Memory B cell (primary cell): ENCODE measurements around the gene FLG2.
"Not testable (repeated sequence)": the region's sequence is repeated elsewhere in the genome, so short reads cannot be mapped to it uniquely, and the experiment has no call there.

ENCODE experiments used
- ATAC-seq: fragments of 150-1000 bp; cut with Tn5 transposase; 2 replicates; pipeline ENCODE4 v1.10.0; 2021; ENCODE audit warnings: low read depth, mild to moderate bottlenecking, moderate library complexity
- DNase-seq, 2 donors: peaks; one replicate each; pipeline ENCODE4 v3.0.0; 2022; ENCODE audit warnings: low spot score in 2 of 2
- H3K27ac Mint-ChIP-seq: one replicate; pipeline ENCODE4 v1.8.0; 2022; ENCODE audit warnings: mild to moderate bottlenecking, moderate library complexity, mixed read lengths
- H3K27me3 Mint-ChIP-seq: one replicate; pipeline ENCODE4 v1.8.0; 2022; ENCODE audit warnings: mixed read lengths
- H3K36me3 Mint-ChIP-seq: one replicate; pipeline ENCODE4 v1.8.0; 2022; ENCODE audit warnings: mild to moderate bottlenecking, mixed read lengths
- H3K4me1 Mint-ChIP-seq: one replicate; pipeline ENCODE4 v1.8.0; 2022; ENCODE audit warnings: mixed read lengths
- H3K4me3 Mint-ChIP-seq: one replicate; pipeline ENCODE4 v1.8.0; 2022; ENCODE audit warnings: mild to moderate bottlenecking, moderate library complexity, mixed read lengths
- H3K9me3 Mint-ChIP-seq: one replicate; pipeline ENCODE4 v1.8.0; 2022; ENCODE audit warnings: mixed read lengths

The FLG2 gene

DNA sequence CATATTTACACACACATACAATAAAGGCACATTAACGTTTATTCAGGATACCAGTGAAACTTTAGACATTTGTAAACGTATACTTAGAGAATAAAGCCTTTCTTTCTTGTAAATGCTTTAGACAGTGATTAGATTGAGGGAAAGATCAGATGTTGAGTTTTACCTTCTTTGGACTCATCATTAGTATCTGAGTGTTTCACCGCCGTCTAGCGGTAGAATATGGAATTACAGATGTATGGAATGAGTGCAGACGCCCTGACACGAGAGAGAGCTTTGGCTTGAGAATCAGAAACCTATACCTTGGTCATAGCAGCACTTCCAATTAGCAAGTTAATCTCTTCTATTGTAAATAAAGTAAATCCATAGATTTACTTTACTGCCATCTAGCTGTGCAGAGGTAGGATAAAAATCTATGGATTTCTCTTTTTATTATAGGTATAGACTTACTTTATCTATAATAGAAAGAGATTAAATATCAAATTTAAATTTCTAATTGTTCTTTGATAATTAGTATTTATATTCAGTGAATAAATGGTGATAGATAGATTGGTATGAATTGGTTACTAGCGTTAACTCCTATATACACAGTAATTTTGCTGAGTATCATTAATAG lies 12.6 kb downstream of the FLG2 start:
- peaks cover 3% of the 10 kb centered on the region for H3K4me1 Mint-ChIP-seq
- no peak overlapping the region for H3K27ac Mint-ChIP-seq
- DNase-seq = peak; percentile 44 to 50
- H3K27me3 Mint-ChIP-seq = peaks cover 10% of the 10 kb centered on the region
- no peaks in the 10 kb centered on the region for H3K36me3 Mint-ChIP-seq
- ATAC-seq = peak; percentile 58
- no peaks in the 10 kb centered on the region for H3K9me3 Mint-ChIP-seq
- H3K4me3 Mint-ChIP-seq = no peak overlapping the region

DNA sequence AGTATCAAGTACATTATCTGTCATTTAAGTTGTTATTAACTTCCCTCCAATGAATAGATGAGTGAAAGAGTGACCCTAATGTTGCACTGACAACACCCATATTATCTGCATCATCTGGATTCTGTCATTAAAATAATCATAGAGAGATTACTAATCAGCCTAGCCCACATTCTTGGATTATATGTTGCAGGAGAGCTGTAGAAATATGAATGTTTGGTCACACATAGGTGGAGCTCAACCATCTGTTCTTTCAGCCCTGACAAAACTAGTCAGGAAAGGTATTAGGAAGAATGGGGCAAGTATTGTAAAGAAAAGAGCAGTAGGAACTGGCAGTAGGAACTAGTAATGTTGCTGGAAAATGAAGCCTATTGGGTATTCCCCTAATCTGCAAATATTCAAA lies 15.4 kb downstream of the FLG2 start:
- no peak for ATAC-seq
- Mint-ChIP-seq H3K4me1 (peaks cover 3% of the 10 kb centered on the region), H3K27me3 (peaks cover 6% of the 10 kb centered on the region), H3K9me3 (no peaks in the 10 kb centered on the region), H3K36me3 (no peaks in the 10 kb centered on the region), H3K27ac (no peak overlapping the region), H3K4me3 (no peak overlapping the region)
- DNase-seq = no peak

DNA sequence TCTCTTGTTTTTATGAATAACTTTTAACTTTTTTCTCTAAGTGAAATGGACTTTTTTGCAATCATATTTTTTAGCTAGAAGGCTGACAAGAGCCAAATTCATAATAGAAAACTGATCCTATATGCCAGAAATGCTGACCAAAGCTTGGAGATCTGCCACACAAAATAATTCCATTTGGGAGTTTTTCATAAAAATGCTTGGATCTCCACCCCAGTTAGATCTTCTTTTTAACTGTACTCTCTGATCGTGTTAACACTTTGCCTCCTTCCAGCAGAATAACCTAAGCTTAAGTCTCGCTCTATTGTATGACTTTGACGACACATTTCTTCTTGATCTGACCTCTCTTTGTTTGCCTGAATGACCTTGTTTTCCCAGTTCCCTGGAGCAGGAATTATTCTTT lies 16.8 kb downstream of the FLG2 start:
- Mint-ChIP-seq H3K27me3 (peaks cover 6% of the 10 kb centered on the region), H3K4me1 (peaks cover 3% of the 10 kb centered on the region), H3K4me3 (no peak overlapping the region), H3K27ac (no peak overlapping the region), H3K9me3 (no peaks in the 10 kb centered on the region), H3K36me3 (no peaks in the 10 kb centered on the region)
- DNase-seq (no peak), ATAC-seq (no peak)

DNA sequence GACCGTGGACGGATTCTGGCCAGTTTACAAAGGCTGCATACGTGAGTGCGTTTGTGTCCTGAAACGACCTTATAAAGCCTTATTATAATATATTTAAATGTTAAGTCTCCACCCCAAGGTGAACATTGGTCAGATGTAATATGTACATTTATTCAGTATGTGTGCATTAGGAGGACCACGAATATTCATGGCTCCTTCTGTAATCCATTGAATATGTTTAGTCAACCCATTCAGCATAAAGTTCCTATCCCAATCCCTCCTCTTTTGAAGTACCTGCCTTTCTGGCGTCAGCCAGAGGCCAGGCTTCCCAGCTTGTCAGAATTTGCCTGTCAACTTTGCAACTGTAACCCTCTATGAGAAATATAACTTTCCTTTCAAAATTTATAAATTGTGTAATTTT lies 24.4 kb downstream of the FLG2 start:
- no peaks in the 10 kb centered on the region for H3K4me1 Mint-ChIP-seq
- H3K4me3 Mint-ChIP-seq = no peak overlapping the region
- H3K9me3 Mint-ChIP-seq = no peaks in the 10 kb centered on the region
- no peak overlapping the region for H3K27ac Mint-ChIP-seq
- no peaks in the 10 kb centered on the region for H3K36me3 Mint-ChIP-seq
- H3K27me3 Mint-ChIP-seq = peaks cover 1% of the 10 kb centered on the region
- ATAC-seq = no peak
- DNase-seq = no peak

DNA sequence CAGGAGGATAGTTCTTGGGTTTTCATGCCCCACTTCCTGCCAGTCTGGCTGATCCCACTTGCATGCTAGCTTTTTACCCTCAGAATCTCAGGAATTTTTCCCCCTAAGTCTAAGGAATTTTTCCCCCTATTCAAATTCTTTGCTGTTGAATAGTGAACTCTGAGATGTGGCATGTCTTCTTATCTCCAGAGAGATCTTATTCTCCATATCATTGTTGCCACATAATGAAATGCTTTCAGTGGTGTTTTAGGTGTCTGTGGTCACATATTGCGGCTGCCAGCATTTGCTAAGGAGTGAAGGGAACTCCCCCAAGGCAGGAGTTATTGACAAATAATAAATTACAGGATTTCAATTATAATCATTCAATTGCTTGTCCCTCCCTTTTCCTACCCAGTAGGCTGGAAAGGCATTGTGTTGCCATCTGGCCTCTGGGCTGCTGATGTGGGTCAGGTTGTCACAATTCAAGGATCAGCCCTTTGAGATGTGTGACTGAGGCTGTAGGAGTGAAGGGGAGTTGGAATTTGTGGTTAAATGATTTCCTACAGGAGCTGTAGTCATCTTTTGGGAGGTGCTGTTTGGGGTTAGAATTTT lies 30.9 kb downstream of the FLG2 start:
- Mint-ChIP-seq H3K27ac (no peak overlapping the region), H3K36me3 (no peaks in the 10 kb centered on the region), H3K27me3 (peaks cover 3% of the 10 kb centered on the region), H3K4me1 (no peaks in the 10 kb centered on the region), H3K9me3 (no peaks in the 10 kb centered on the region), H3K4me3 (no peak overlapping the region)
- no peak for ATAC-seq
- DNase-seq = no peak

DNA sequence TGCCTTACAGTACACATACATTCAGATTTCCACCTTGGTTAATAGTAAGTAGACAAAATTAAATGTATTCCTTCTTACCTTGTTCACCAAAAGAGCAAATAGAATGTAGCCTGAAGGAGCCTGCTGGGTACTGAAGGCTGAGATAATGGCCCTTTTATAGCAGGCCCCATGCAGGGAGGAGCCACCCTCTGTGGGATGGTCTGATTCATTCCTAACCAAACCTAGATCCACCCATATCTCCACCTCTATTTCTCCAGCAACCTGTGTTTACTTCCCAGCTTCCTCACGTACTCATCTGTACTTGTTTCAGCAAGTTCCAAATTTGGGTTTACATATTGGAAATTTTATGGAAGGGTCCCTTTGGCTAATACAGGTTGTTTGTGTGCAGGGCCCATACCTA lies 34.7 kb downstream of the FLG2 start, which contains the start of gene FLG:
Gene FLG, minus strand, starts transcription at position 129 of the 400 bp plus-strand sequence. CDS start 9,783 bp downstream, outside the sequence.
- no peak for DNase-seq
- ATAC-seq = no peak
- Mint-ChIP-seq H3K4me3 (no peak within 1 kb of the TSS), H3K4me1 (no peaks in the 10 kb centered on the region), H3K27me3 (peaks cover 5% of the 10 kb centered on the region), H3K36me3 (no peaks in the 10 kb centered on the region), H3K27ac (no peak within 1 kb of the TSS), H3K9me3 (no peaks in the 10 kb centered on the region)

DNA sequence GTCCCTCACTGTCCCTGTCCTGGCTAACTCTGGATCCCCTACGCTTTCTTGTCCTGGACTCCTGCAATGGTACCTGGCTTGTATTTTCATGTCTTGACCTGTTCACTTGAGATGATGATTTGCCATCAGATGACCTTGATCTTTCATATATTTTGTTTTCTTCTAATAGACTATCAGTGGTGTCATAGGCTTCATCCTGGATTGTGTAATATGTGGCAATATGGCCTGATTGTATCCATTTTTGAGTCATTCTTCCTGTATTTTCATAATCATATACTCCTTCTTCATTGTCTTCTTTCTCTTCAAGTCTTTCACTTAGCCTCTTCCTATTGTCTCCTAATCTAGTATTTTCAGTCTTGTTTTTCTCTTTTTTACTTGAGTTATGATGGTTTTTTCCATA lies 45.8 kb downstream of the FLG2 start:
- DNase-seq = no peak
- H3K9me3 Mint-ChIP-seq = no peaks in the 10 kb centered on the region
- no peak overlapping the region for H3K27ac Mint-ChIP-seq
- H3K4me3 Mint-ChIP-seq = no peak overlapping the region
- no peaks in the 10 kb centered on the region for H3K4me1 Mint-ChIP-seq
- ATAC-seq = no peak
- H3K36me3 Mint-ChIP-seq = no peaks in the 10 kb centered on the region
- peaks cover 7% of the 10 kb centered on the region for H3K27me3 Mint-ChIP-seq

DNA sequence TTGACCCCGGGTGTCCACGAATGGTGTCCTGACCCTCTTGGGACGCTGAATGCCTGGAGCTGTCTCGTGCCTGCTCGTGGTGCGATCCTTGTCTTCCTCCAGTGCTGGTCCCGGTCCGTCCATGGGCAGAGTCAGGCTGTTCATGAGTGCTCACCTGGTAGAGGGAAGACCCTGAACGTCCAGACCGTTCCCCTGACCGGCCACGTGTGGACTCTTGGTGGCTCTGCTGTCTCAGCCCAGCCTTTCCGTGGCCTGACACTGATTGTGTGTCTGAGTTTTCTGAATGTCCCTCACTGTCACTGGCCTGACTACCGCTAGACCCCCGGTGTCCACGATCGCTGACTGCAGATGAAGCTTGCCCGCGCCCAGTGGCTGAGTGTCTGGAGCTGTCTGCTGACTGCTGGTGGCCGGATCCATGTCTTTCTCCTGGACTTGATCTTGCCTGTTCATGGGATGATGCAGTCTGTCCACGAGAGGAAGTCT lies 46.4 kb downstream of the FLG2 start:
- H3K27ac Mint-ChIP-seq = no peak overlapping the region
- H3K9me3 Mint-ChIP-seq = no peaks in the 10 kb centered on the region
- peaks cover 7% of the 10 kb centered on the region for H3K27me3 Mint-ChIP-seq
- H3K4me3 Mint-ChIP-seq = no peak overlapping the region
- H3K36me3 Mint-ChIP-seq = no peaks in the 10 kb centered on the region
- no peak for DNase-seq
- no peaks in the 10 kb centered on the region for H3K4me1 Mint-ChIP-seq
- ATAC-seq = no peak

DNA sequence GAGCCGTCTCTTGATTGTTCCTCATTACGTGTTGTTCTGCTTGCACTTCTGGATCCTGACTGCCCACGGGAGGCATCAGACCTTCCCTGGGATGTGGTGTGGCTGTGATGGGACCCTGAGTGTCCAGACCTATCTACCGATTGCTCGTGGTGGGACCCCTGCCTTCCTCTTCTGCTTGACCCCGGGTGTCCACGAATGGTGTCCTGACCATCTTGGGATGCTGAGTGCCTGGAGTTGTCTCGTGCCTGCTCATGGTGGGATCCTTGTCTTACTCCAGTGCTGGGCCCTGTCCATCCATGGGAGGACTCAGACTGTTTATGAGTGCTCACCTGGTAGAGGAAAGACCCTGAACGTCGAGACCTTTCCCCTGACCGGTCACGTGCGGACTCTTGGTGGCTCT lies 47.6 kb downstream of the FLG2 start:
- ATAC-seq, H3K4me3 Mint-ChIP-seq, H3K27me3 Mint-ChIP-seq, H3K4me1 Mint-ChIP-seq, H3K27ac Mint-ChIP-seq, H3K9me3 Mint-ChIP-seq, DNase-seq, H3K36me3 Mint-ChIP-seq: not testable (repeated sequence)

DNA sequence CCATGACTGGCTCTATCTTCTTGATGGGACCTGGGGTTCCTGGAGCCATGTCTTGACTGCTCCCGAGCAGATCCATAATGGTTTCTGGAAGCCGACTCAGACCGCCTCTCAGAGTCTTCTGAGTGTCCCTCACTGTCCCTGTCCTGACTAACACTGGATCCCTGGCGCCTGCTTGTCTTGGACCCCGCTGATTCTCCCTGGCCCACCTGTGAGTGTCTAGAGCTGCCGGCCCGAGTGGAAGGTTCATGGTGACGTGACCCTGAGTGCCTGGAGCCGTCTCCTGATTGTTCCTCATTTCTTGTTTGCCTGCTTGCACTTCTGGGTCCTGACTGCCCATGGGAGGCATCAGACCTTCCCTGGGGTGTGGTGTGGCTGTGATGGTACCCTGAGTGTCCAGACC lies 49.9 kb downstream of the FLG2 start:
- no peaks in the 10 kb centered on the region for H3K9me3 Mint-ChIP-seq
- H3K4me1 Mint-ChIP-seq = no peaks in the 10 kb centered on the region
- DNase-seq = no peak
- ATAC-seq = no peak
- H3K27me3 Mint-ChIP-seq = peaks cover 7% of the 10 kb centered on the region
- H3K36me3 Mint-ChIP-seq = no peaks in the 10 kb centered on the region
- no peak overlapping the region for H3K4me3 Mint-ChIP-seq
- H3K27ac Mint-ChIP-seq = no peak overlapping the region

DNA sequence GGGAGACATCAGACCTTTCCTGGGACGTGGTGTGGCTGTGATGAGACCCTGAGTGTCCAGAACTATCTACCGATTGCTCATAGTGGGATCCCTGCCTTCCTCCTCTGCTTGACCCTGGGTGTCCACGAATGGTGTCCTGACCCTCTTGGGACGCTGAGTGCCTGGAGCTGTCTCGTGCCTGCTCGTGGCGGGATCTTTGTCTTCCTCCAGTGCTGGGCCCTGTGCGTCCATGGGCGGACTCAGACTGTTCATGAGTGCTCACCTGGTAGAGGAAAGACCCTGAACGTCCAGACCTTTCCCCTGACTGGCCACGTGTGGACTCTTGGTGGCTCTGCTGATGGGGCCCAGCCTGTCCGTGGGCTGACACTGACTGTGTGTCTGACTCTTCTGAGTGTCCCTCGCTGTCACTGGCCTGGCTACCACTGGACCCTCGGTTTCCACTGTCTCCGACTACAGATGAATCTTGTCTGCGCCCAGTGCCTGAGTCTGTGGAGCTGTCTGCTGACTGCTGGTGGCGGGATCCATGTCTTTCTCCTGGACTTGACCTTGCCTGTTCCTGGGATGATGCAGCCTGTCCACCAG lies 50.4 kb downstream of the FLG2 start:
- not testable (repeated sequence) for H3K4me3 Mint-ChIP-seq, H3K36me3 Mint-ChIP-seq, ATAC-seq, H3K4me1 Mint-ChIP-seq, H3K9me3 Mint-ChIP-seq, DNase-seq, H3K27ac Mint-ChIP-seq, H3K27me3 Mint-ChIP-seq

DNA sequence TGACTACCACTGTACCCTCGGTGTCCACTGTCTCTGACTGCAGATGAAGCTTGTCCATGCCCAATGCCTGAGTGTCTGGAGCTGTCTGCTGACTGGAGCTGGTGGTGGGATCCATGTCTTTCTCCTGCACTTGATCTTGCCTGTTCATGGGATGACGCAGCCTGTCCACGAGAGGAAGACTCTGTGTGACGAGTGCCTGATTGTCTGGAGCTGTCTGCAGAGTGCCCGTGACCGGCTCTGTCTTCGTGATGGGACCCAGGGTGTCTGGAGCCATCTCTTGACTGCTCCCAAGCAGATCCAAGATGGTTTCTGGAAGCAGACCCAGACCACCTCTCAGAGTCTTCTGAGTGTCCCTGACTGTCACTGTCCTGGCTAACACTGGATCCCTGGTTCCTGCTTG lies 51.0 kb downstream of the FLG2 start:
- H3K4me3 Mint-ChIP-seq, H3K27me3 Mint-ChIP-seq, H3K27ac Mint-ChIP-seq, H3K4me1 Mint-ChIP-seq, H3K9me3 Mint-ChIP-seq, ATAC-seq, H3K36me3 Mint-ChIP-seq, DNase-seq: not testable (repeated sequence)

DNA sequence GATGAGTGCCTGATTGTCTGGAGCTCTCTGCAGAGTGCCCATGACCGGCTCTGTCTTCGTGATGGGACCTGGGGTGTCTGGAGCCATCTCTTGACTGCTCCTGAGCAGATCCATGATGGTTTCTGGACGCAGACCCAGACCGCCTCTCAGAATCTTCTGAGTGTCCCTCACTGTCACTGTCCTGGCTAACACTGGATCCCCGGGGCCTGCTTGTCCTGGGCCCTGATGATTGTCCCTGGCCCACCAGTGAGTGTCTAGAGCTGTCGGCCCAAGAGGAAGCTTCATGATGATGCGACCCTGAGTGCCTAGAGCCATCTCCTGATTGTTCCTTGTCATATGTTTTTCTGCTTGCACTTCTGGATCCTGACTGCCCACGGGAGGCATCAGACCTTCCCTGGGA lies 51.8 kb downstream of the FLG2 start:
- DNase-seq, H3K9me3 Mint-ChIP-seq, H3K4me1 Mint-ChIP-seq, H3K4me3 Mint-ChIP-seq, ATAC-seq, H3K36me3 Mint-ChIP-seq, H3K27ac Mint-ChIP-seq, H3K27me3 Mint-ChIP-seq: not testable (repeated sequence)

DNA sequence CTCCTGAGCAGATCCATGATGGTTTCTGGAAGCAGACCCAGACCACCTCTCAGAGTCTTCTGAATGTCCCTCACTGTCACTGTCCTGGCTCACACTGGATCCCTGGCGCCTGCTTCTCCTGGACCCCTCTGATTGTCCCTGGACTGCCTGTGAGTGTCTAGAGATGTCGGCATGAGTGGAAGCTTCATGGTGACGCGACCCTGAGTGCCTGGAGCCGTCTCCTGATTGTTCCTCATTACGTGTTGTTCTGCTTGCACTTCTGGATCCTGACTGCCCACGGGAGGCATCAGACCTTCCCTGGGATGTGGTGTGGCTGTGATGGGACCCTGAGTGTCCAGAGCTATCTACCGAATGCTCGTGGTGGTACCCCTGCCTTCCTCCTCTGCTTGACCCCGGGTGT lies 53.7 kb downstream of the FLG2 start:
- not testable (repeated sequence) for H3K36me3 Mint-ChIP-seq, ATAC-seq, H3K4me1 Mint-ChIP-seq, H3K27me3 Mint-ChIP-seq, H3K4me3 Mint-ChIP-seq, H3K9me3 Mint-ChIP-seq, H3K27ac Mint-ChIP-seq, DNase-seq

DNA sequence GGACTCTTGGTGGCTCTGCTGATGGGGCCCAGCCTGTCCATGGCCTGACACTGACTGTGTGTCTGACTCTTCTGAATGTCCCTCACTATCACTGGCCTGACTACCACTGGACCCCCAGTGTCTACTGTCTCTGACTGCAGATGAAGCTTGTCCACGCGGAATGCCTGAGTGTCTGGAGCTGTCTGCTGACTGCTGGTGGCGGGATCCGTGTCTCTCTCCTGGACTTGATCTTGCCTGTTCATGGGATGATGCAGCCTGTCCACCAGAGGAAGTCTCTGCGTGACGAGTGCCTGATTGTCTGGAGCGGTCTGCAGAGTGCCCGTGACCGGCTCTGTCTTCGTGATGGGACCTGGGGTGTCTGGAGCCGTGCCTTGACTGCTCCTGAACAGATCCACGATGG lies 55.0 kb downstream of the FLG2 start:
- not testable (repeated sequence) for H3K36me3 Mint-ChIP-seq, H3K27me3 Mint-ChIP-seq, ATAC-seq, H3K27ac Mint-ChIP-seq, H3K9me3 Mint-ChIP-seq, H3K4me1 Mint-ChIP-seq, DNase-seq, H3K4me3 Mint-ChIP-seq
